ENCODE data around the gene ZNF346.

- TF ChIP-seq, protein P1, sequence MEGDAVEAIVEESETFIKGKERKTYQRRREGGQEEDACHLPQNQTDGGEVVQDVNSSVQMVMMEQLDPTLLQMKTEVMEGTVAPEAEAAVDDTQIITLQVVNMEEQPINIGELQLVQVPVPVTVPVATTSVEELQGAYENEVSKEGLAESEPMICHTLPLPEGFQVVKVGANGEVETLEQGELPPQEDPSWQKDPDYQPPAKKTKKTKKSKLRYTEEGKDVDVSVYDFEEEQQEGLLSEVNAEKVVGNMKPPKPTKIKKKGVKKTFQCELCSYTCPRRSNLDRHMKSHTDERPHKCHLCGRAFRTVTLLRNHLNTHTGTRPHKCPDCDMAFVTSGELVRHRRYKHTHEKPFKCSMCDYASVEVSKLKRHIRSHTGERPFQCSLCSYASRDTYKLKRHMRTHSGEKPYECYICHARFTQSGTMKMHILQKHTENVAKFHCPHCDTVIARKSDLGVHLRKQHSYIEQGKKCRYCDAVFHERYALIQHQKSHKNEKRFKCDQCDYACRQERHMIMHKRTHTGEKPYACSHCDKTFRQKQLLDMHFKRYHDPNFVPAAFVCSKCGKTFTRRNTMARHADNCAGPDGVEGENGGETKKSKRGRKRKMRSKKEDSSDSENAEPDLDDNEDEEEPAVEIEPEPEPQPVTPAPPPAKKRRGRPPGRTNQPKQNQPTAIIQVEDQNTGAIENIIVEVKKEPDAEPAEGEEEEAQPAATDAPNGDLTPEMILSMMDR (IDR thresholded peaks at IDR 0.05): no peak
- TF ChIP-seq POLR2A (IDR thresholded peaks at IDR 0.05; ENCODE audit: low read depth): no peak
- no peak for TF ChIP-seq POLR2AphosphoS5 (IDR thresholded peaks at IDR 0.05)
- TF ChIP-seq EP300 (IDR thresholded peaks at IDR 0.05): no peak
Measured at GRCh38 chr5:177098470-177099141, 76.1 kb downstream of the ZNF346 start.
